ENCODE data around the gene PHAF1. TPM values are rescaled to one million over a fixed set of nuclear protein-coding genes. Genes with fewer than 3 reads are reported as not detected.
A peak's percentile ranks its signal among the peaks of the same experiment; 100 is the strongest.

Gene PHAF1
- total RNA-seq, 4 donors from 2014 or later, result 14.2 to 22.5 (median 19.3) TPM

DNA sequence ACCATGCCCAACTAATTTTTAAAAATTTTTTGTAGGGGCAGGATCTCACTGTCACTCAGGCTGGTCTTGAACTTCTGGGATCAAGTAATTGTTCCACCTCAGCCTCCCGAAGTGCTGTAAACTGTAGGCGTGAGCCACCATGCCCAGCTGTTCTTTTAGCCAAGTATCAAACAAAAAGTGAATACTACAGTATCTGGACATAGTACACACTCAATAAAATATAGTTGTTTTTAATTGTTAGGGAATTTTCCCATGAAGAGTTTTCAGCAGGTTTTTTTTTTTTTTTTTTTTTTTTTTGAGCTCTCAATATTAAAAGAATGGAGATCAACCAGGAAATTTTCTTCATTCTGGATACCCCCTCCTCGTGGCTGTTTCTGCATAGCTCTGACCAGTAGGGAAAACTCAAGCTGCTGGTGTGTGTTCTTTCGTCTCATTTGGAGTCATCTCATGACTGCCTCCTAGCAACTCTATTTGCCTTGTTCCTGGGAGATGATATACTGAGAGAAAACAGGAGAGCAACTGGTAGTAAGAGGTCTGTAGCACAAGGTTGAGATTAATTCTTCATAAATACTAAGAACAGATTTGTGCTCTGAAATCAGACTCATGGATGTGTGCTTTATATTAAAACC is 16.5 kb upstream of the PHAF1 start:
- Histone ChIP-seq H3K27ac (no peak overlapping the region), H3K9me3 (no peaks in the 10 kb centered on the region), H3K4me3 (no peak overlapping the region), H3K4me1 (no peaks in the 10 kb centered on the region), H3K27me3 (no peaks in the 10 kb centered on the region), H3K36me3 (peaks cover 0 to 47% (median 0%) of the 10 kb centered on the region in 3 donors)
- intact Hi-C loops (cut with DNase I), result no loop called here
- TF ChIP-seq, protein P1, sequence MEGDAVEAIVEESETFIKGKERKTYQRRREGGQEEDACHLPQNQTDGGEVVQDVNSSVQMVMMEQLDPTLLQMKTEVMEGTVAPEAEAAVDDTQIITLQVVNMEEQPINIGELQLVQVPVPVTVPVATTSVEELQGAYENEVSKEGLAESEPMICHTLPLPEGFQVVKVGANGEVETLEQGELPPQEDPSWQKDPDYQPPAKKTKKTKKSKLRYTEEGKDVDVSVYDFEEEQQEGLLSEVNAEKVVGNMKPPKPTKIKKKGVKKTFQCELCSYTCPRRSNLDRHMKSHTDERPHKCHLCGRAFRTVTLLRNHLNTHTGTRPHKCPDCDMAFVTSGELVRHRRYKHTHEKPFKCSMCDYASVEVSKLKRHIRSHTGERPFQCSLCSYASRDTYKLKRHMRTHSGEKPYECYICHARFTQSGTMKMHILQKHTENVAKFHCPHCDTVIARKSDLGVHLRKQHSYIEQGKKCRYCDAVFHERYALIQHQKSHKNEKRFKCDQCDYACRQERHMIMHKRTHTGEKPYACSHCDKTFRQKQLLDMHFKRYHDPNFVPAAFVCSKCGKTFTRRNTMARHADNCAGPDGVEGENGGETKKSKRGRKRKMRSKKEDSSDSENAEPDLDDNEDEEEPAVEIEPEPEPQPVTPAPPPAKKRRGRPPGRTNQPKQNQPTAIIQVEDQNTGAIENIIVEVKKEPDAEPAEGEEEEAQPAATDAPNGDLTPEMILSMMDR (IDR thresholded peaks at IDR 0.05), result no peak
- no peak for TF ChIP-seq POLR2A (IDR thresholded peaks at IDR 0.05)
- WGBS, 2 donors, result 84% methylated on average over 4 of the region's 4 CpGs
- DNase-seq, result no peak

GRCh38 chr16:67098599-67098998 is 11.1 kb upstream of the PHAF1 start:
- Histone ChIP-seq H3K27ac (no peak overlapping the region), H3K9me3 (no peaks in the 10 kb centered on the region), H3K36me3 (peaks cover 0 to 50% (median 0%) of the 10 kb centered on the region in 3 donors), H3K4me3 (no peak overlapping the region), H3K4me1 (no peaks in the 10 kb centered on the region), H3K27me3 (no peaks in the 10 kb centered on the region)
- intact Hi-C loops (cut with DNase I), result no loop called here
- DNase-seq, result no peak
- TF ChIP-seq POLR2A (IDR thresholded peaks at IDR 0.05), result no peak
- TF ChIP-seq, protein P1 (IDR thresholded peaks at IDR 0.05), result no peak
- 87 to 94% methylated on average over 2 of the region's 2 CpGs for WGBS, 2 donors

- H3K9me3 ChIP-seq, result no peaks in the 10 kb centered on the region
- H3K4me1 ChIP-seq, result peaks cover 0 to 19% (median 10%) of the 10 kb centered on the region in 3 donors
- no peak for TF ChIP-seq POLR2A (IDR thresholded peaks at IDR 0.05)
- TF ChIP-seq, protein P1 (IDR thresholded peaks at IDR 0.05), result peak in 1 of 6 experiments; percentile 22
- H3K4me3 ChIP-seq, result no peak overlapping the region
- no peaks in the 10 kb centered on the region for H3K27me3 ChIP-seq
- H3K27ac ChIP-seq, result no peak overlapping the region
- intact Hi-C loops (cut with DNase I), result no loop called here
- no peak for DNase-seq
- peaks cover 0 to 39% (median 0%) of the 10 kb centered on the region in 3 donors for H3K36me3 ChIP-seq
- 93 to 100% methylated on average over 1 of the region's 1 CpG for WGBS, 2 donors
Measured at GRCh38 chr16:67100569-67101310, 9.0 kb upstream of the PHAF1 start.

DNA sequence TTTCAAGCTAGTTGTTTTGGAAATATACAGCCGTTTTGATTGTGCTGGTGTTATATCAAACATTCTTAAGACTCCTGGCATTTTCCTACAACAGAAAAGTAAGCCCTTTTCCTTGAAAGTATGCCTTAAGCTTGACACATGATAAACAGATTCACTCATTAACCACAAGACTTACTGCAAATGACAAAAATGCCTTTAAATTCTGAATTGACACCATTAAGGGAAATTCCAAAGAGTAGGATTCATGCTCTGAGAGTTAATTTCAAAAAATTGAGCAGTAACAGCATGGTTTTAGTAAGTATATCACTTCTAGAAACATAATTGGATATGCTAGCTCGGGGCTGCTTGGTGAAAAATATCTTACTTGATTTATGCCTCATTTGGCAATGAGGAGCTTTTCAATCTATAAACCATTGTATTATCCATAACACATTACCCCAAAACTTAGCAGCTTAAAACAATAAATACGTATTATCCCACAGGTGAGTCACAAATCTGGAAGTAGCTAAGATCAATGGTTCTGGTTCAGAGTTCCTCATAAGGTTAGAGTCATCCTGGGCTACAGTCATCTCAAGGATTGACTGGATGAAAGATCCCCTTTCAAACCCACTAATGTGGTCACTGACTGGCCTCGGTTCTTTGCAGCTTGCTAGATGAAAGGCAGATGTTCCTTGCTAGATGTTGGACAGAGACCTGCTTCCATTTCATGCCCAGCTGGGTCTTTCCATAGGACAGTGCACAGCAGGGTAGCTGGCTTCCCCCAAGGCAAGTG is 8.2 kb upstream of the PHAF1 start:
- no peaks in the 10 kb centered on the region for H3K9me3 ChIP-seq
- peaks cover 0 to 26% (median 16%) of the 10 kb centered on the region in 3 donors for H3K4me1 ChIP-seq
- intact Hi-C loops (cut with DNase I), result no loop called here
- TF ChIP-seq, protein P1 (IDR thresholded peaks at IDR 0.05), result no peak
- TF ChIP-seq POLR2A (IDR thresholded peaks at IDR 0.05), result no peak
- DNase-seq, result no peak
- H3K27ac ChIP-seq, result no peak overlapping the region
- no peaks in the 10 kb centered on the region for H3K27me3 ChIP-seq
- 81 to 85% methylated on average over 4 of the region's 4 CpGs for WGBS, 2 donors
- no peak overlapping the region for H3K4me3 ChIP-seq
- H3K36me3 ChIP-seq, result peaks cover 0 to 36% (median 0%) of the 10 kb centered on the region in 3 donors

Measured in esophagus squamous epithelium (tissue), 5 donors.